ENCODE results near the gene DOLPP1.

Gene DOLPP1

GRCh38 chr9:129070696-129071525 is 10.0 kb upstream of the DOLPP1 start:
- no peaks in the 10 kb centered on the region for H4K20me1 ChIP-seq (ENCODE audit: control insufficient read depth, insufficient read depth, low read depth, low read length)
- no peaks in the 10 kb centered on the region for H3K27me3 ChIP-seq (ENCODE audit: control insufficient read depth, low read length)
- no peaks in the 10 kb centered on the region for H3K9me3 ChIP-seq (ENCODE audit: control insufficient read depth, insufficient read depth, low read length)
- no peak overlapping the region for H3K4me2 ChIP-seq (ENCODE audit: low read length)
- H3K79me2 ChIP-seq (ENCODE audit: control insufficient read depth, low read length) = no peaks in the 10 kb centered on the region
- H3K27ac ChIP-seq (ENCODE audit: low read depth, low read length) = no peak overlapping the region
- H3F3A ChIP-seq (ENCODE audit: control insufficient read depth, insufficient read depth) = 0 out of 2 replicates have a peak, but pooled peaks cover 3% of the 10 kb centered on the region
- TF ChIP-seq EZH2phosphoT487 (IDR thresholded peaks at IDR 0.05; ENCODE audit: borderline replicate concordance, low read length) = no peak
- TF ChIP-seq, protein P1, sequence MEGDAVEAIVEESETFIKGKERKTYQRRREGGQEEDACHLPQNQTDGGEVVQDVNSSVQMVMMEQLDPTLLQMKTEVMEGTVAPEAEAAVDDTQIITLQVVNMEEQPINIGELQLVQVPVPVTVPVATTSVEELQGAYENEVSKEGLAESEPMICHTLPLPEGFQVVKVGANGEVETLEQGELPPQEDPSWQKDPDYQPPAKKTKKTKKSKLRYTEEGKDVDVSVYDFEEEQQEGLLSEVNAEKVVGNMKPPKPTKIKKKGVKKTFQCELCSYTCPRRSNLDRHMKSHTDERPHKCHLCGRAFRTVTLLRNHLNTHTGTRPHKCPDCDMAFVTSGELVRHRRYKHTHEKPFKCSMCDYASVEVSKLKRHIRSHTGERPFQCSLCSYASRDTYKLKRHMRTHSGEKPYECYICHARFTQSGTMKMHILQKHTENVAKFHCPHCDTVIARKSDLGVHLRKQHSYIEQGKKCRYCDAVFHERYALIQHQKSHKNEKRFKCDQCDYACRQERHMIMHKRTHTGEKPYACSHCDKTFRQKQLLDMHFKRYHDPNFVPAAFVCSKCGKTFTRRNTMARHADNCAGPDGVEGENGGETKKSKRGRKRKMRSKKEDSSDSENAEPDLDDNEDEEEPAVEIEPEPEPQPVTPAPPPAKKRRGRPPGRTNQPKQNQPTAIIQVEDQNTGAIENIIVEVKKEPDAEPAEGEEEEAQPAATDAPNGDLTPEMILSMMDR (IDR thresholded peaks at IDR 0.05; ENCODE audit: low read depth, low read length, poor library complexity, severe bottlenecking) = no peak
- no peaks in the 10 kb centered on the region for H3K9me2 ChIP-seq (replicated peaks; ENCODE audit: control insufficient read depth, low read length)
- no peak overlapping the region for H3K4me3 ChIP-seq (ENCODE audit: low read length)
- no peaks in the 10 kb centered on the region; the same call in 1 of the 2 replicates for H3K4me1 ChIP-seq (ENCODE audit: control insufficient read depth, low read length)
- H3K36me3 ChIP-seq (ENCODE audit: control insufficient read depth, low read length) = peaks cover 5% of the 10 kb centered on the region; the same call in 1 of the 2 replicates

DNA sequence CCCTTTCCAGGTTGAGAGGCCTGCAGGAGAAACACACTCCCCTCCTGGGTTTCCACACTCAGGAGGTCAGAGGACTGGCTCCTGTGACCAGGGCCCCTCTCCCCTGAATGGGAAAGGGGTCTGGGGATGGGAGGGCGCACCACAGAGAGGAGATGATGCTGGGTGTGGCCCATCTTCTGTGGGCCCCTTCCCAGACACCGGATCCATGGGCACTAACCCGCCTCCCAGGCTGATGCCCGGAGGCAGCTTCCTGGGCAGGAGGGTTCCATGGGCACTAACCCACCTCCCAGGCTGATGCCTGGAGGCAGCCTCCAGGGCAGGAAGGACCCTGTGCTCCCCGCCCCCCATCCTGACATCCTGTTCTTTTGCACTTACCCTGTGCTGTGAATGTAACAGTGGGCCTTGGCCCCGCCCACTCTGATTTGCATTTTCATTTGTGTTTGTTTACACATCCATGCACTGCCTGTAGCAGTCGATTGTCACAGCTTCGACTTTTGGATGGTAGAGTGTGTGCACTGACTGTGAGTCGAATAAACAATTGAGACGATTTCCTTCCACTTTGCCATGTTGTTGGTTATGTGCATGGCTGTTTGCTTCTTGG is 9.3 kb upstream of the DOLPP1 start:
- H3K4me3 ChIP-seq (ENCODE audit: low read length) = no peak overlapping the region
- H3K4me2 ChIP-seq (ENCODE audit: low read length) = no peak overlapping the region

DNA sequence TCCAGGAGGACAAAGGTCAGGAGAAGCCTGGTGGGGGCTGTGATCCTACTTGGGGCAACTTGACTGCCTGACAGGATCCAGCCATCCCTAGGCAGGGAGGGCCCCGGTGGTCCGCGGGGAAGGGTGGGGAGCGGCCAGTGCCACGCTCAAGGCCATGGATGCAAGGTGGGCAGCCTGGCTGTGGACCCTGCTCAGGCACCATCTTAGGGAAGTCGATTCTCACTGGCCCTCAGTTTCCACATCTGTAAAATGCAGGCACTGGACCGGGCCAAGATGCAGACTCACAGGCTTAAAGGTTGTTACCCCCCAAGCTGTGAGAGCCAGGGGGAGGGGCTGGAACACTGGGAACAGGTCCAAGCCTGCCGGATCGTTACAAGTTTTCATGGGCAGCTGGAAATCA is 8.7 kb upstream of the DOLPP1 start:
- Histone ChIP-seq H3K36me3 (ENCODE audit: control insufficient read depth, low read length) (peaks cover 3% of the 10 kb centered on the region; the same call in 1 of the 2 replicates), H3K9me2 (replicated peaks; ENCODE audit: control insufficient read depth, low read length) (no peaks in the 10 kb centered on the region), H3K79me2 (ENCODE audit: control insufficient read depth, low read length) (no peaks in the 10 kb centered on the region), H3K27me3 (ENCODE audit: control insufficient read depth, low read length) (no peaks in the 10 kb centered on the region), H3K4me2 (ENCODE audit: low read length) (no peak overlapping the region), H3K9me3 (ENCODE audit: control insufficient read depth, insufficient read depth, low read length) (no peaks in the 10 kb centered on the region), H4K20me1 (ENCODE audit: control insufficient read depth, insufficient read depth, low read depth, low read length) (no peaks in the 10 kb centered on the region), H3K27ac (ENCODE audit: low read depth, low read length) (no peak overlapping the region), H3K4me3 (ENCODE audit: low read length) (no peak overlapping the region), H3K4me1 (ENCODE audit: control insufficient read depth, low read length) (no peaks in the 10 kb centered on the region; the same call in 1 of the 2 replicates), H3F3A (ENCODE audit: control insufficient read depth, insufficient read depth) (0 out of 2 replicates have a peak, but pooled peaks cover 3% of the 10 kb centered on the region)
- no peak for TF ChIP-seq EZH2phosphoT487 (IDR thresholded peaks at IDR 0.05; ENCODE audit: borderline replicate concordance, low read length)
- TF ChIP-seq, protein P1 (IDR thresholded peaks at IDR 0.05; ENCODE audit: low read depth, low read length, poor library complexity, severe bottlenecking) = no peak

More for the DNA sequence above, 9.3 kb upstream of the DOLPP1 start:
- H3K27me3 ChIP-seq (ENCODE audit: control insufficient read depth, low read length) = no peaks in the 10 kb centered on the region
- peaks cover 3% of the 10 kb centered on the region; the same call in 1 of the 2 replicates for H3K36me3 ChIP-seq (ENCODE audit: control insufficient read depth, low read length)
- no peaks in the 10 kb centered on the region for H4K20me1 ChIP-seq (ENCODE audit: control insufficient read depth, insufficient read depth, low read depth, low read length)
- H3K4me1 ChIP-seq (ENCODE audit: control insufficient read depth, low read length) = no peaks in the 10 kb centered on the region; the same call in 1 of the 2 replicates
- H3K79me2 ChIP-seq (ENCODE audit: control insufficient read depth, low read length) = no peaks in the 10 kb centered on the region
- TF ChIP-seq, protein P1 (IDR thresholded peaks at IDR 0.05; ENCODE audit: low read depth, low read length, poor library complexity, severe bottlenecking) = no peak
- TF ChIP-seq EZH2phosphoT487 (IDR thresholded peaks at IDR 0.05; ENCODE audit: borderline replicate concordance, low read length) = no peak
- H3K27ac ChIP-seq (ENCODE audit: low read depth, low read length) = no peak overlapping the region
- no peaks in the 10 kb centered on the region for H3K9me3 ChIP-seq (ENCODE audit: control insufficient read depth, insufficient read depth, low read length)
- 0 out of 2 replicates have a peak, but pooled peaks cover 3% of the 10 kb centered on the region for H3F3A ChIP-seq (ENCODE audit: control insufficient read depth, insufficient read depth)
- H3K9me2 ChIP-seq (replicated peaks; ENCODE audit: control insufficient read depth, low read length) = no peaks in the 10 kb centered on the region
